ENCODE results near the gene ATG14.
"Not testable (repeated sequence)": the region's sequence is repeated elsewhere in the genome, so short reads cannot be mapped to it uniquely, and the experiment has no call there.

The ATG14 gene

GRCh38 chr14:55389330-55389729, 22.3 kb downstream of the ATG14 start:
- Histone ChIP-seq H3K36me3 (peaks cover 4% of the 10 kb centered on the region; the same call in 1 of the 2 replicates), H3K27me3 (no peaks in the 10 kb centered on the region), H3K4me1 (no peaks in the 10 kb centered on the region), H3K4me3 (ENCODE audit: low read depth, low read length) (no peak overlapping the region), H3K9me3 (no peaks in the 10 kb centered on the region)
- no peak for TF ChIP-seq CTCF (IDR thresholded peaks at IDR 0.05; ENCODE audit: low read depth, low read length)
- DNase-seq = no peak

DNA sequence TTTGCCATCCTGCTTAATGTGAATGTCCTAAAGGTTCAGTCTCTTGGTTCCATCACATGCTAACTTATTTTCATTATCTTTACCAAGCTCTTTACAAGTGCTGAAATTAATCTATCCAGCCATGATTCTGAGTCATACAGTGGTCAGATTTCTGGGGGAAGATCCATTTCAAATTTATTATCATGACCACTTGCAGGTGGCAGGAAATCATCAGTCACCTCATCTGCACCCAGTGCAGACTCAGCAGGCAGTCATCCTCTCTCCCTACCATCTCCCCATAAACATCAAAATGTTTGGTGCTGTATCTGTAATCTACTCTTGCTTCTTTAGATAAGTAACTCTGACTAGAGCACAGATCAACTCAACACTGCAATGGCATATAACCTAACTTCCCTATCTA, 23.5 kb downstream of the ATG14 start:
- Histone ChIP-seq H3K9me3 (no peaks in the 10 kb centered on the region), H3K4me3 (ENCODE audit: low read depth, low read length) (no peak overlapping the region), H3K27me3 (no peaks in the 10 kb centered on the region), H3K36me3 (peaks cover 4% of the 10 kb centered on the region; the same call in 1 of the 2 replicates), H3K4me1 (no peaks in the 10 kb centered on the region)
- no peak for DNase-seq
- no peak for TF ChIP-seq CTCF (IDR thresholded peaks at IDR 0.05; ENCODE audit: low read depth, low read length)

GRCh38 chr14:55387121-55387520, 24.5 kb downstream of the ATG14 start:
- Histone ChIP-seq H3K36me3 (peaks cover 4% of the 10 kb centered on the region; the same call in 1 of the 2 replicates), H3K9me3 (no peaks in the 10 kb centered on the region), H3K4me1 (no peaks in the 10 kb centered on the region), H3K27me3 (no peaks in the 10 kb centered on the region), H3K4me3 (ENCODE audit: low read depth, low read length) (no peak overlapping the region)
- no peak for TF ChIP-seq CTCF (IDR thresholded peaks at IDR 0.05; ENCODE audit: low read depth, low read length)
- no peak for DNase-seq

DNA sequence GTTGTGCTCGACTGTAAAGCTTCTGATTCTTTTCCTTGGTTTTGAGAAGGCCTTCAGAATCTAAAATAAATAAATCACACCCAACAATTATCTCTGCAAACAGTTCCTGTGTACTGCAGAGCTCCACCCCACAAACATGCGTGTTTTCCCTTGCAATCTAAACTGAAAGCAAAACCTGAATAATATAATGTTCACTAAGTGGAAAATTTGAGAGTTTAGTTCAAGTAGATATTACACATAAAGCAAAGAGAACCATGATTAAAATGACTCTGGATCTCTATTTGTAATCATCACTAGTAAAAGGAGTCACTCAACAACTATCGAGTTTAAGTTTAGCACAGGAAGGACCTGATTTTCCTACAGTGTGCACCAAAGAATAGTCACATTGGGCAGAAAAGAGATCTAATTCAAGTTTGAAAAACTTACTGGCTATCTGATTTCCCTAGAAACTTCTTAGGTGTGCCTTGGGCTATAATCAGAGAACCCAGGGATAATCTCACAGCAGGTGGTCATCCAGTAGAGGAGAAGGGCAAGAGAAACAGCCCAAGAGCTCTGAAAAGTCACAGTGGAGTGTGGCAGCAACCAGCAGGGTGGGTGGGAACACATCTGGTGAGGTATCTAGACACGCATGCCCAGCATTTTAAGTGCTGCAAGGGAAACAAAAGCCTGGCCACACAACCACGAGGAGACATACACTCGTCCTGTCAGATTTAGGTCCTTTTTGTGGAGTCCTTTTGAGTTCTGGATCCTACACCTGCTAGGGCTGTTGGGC, 25.4 kb downstream of the ATG14 start:
- no peak for TF ChIP-seq CTCF (IDR thresholded peaks at IDR 0.05; ENCODE audit: low read depth, low read length)
- no peak overlapping the region for H3K4me3 ChIP-seq (ENCODE audit: low read depth, low read length)
- no peaks in the 10 kb centered on the region for H3K4me1 ChIP-seq
- no peaks in the 10 kb centered on the region for H3K27me3 ChIP-seq
- no peak for DNase-seq
- H3K9me3 ChIP-seq = no peaks in the 10 kb centered on the region
- H3K36me3 ChIP-seq = peaks cover 11% of the 10 kb centered on the region

GRCh38 chr14:55384536-55384935, 27.1 kb downstream of the ATG14 start:
- Histone ChIP-seq H3K36me3 (peaks cover 14% of the 10 kb centered on the region), H3K27me3 (no peaks in the 10 kb centered on the region), H3K9me3 (no peaks in the 10 kb centered on the region), H3K4me1 (no peaks in the 10 kb centered on the region), H3K4me3 (ENCODE audit: low read depth, low read length) (no peak overlapping the region)
- no peak for TF ChIP-seq CTCF (IDR thresholded peaks at IDR 0.05; ENCODE audit: low read depth, low read length)
- no peak for DNase-seq

- H3K9me3 ChIP-seq = no peaks in the 10 kb centered on the region
- no peak for TF ChIP-seq CTCF (IDR thresholded peaks at IDR 0.05; ENCODE audit: low read depth, low read length)
- H3K27me3 ChIP-seq = no peaks in the 10 kb centered on the region
- H3K4me3 ChIP-seq (ENCODE audit: low read depth, low read length) = no peak overlapping the region
- H3K36me3 ChIP-seq = peaks cover 11% of the 10 kb centered on the region
- H3K4me1 ChIP-seq = no peaks in the 10 kb centered on the region
- no peak for DNase-seq
Observed at GRCh38 chr14:55383541-55384140, 28.0 kb downstream of the ATG14 start.

DNA sequence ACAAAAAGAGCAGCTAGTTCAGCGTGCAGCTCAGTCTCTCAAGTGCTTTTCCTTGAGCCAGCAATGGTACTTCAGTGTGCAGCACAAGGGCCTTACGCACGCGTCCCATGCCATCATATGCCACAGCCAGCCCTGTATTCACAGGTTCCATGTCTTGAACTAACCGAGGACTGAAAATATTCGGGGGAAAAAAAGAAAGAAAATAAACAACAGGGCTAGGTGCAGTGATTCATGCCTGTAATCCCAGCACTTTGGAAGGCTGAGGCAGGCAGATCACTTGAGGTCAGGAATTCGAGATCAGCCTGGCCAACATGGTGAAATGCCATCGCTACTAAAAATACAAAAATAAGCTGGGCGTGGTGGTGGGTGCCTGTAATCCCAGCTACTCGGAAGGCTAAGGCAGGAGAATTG, 28.6 kb downstream of the ATG14 start:
- H3K27me3 ChIP-seq; H3K4me1 ChIP-seq; H3K4me3 ChIP-seq (ENCODE audit: low read depth, low read length); DNase-seq; H3K9me3 ChIP-seq: not testable (repeated sequence)
- H3K36me3 ChIP-seq = peaks cover 11% of the 10 kb centered on the region

All from BE2C (cell line).